Natural killer cell (primary cell): ENCODE results near the gene SLTM. TPM values are rescaled to one million over a fixed set of nuclear protein-coding genes. Genes with fewer than 3 reads are reported as not detected.
"Not testable (repeated sequence)": the region's sequence is repeated elsewhere in the genome, so short reads cannot be mapped to it uniquely, and the experiment has no call there.

Experiments
- ATAC-seq, 3 donors: fragments of 150-1000 bp in 2 of 3; fragments of 200-7000 bp in 1 of 3; cut with Tn5 transposase; 1 replicate in 1 of 3; 2 replicates in 2 of 3; pipeline ENCODE4 v1.10.0; 2021; ENCODE audit warnings: mild to moderate bottlenecking in 2 of 3, moderate library complexity in 2 of 3
- DNase-seq, 2 donors: peaks; one replicate each; pipeline versions ENCODE4 v3.0.0 to v3.0.0-alpha.2; 2013 to 2021; ENCODE audit warnings: mixed read lengths in 1 of 2
- H3K27ac ChIP-seq: one replicate; pipeline ENCODE4 v1.5.1; 2013; ENCODE audit warnings: mild to moderate bottlenecking, low read length
- H3K27me3 ChIP-seq: one replicate; pipeline ENCODE4 v1.6.1; 2013; ENCODE audit warnings: low read length; ENCODE audit not compliant: control insufficient read depth, insufficient read depth
- H3K36me3 ChIP-seq: one replicate; pipeline ENCODE4 v1.6.1; 2013; ENCODE audit warnings: low read length; ENCODE audit not compliant: control insufficient read depth, insufficient read depth
- H3K4me1 ChIP-seq: one replicate; pipeline ENCODE4 v1.6.1; 2013; ENCODE audit warnings: low read length; ENCODE audit not compliant: control insufficient read depth, insufficient read depth
- H3K4me3 ChIP-seq: one replicate; pipeline ENCODE4 v1.5.1; 2013; ENCODE audit warnings: low read length
- H3K9me3 ChIP-seq: one replicate; pipeline ENCODE4 v1.6.1; 2013; ENCODE audit warnings: low read length; ENCODE audit not compliant: control insufficient read depth, insufficient read depth
- H3K27ac Mint-ChIP-seq, 2 donors: one replicate each; pipeline ENCODE4 v1.8.0; 2022; ENCODE audit warnings: mild to moderate bottlenecking in 2 of 2, mixed read lengths in 2 of 2, moderate library complexity in 1 of 2
- H3K27me3 Mint-ChIP-seq, 2 donors: one replicate each; pipeline ENCODE4 v1.8.0; 2022; ENCODE audit warnings: low read depth in 2 of 2, mixed read lengths in 2 of 2
- H3K36me3 Mint-ChIP-seq: one replicate; pipeline ENCODE4 v1.8.0; 2022; ENCODE audit warnings: mixed read lengths
- H3K4me1 Mint-ChIP-seq, 2 donors: one replicate each; pipeline ENCODE4 v1.8.0; 2022; ENCODE audit warnings: mixed read lengths in 2 of 2
- H3K4me3 Mint-ChIP-seq: one replicate; pipeline ENCODE4 v1.8.0; 2022; ENCODE audit warnings: mild to moderate bottlenecking, moderate library complexity, mixed read lengths
- H3K9me3 Mint-ChIP-seq, 2 donors: one replicate each; pipeline ENCODE4 v1.8.0; 2022; ENCODE audit warnings: mixed read lengths in 2 of 2
- WGBS: methylation state at CpG from one replicate; pipeline ENCODE4 v1.1.7; 2013; ENCODE audit warnings: missing lambda C conversion rate; ENCODE audit not compliant: insufficient coverage; 5-methylcytosine and 5-hydroxymethylcytosine counted together
- intact Hi-C: fragments of 100-400 bp; cut with micrococcal nuclease; formaldehyde crosslinking; loops from one replicate; pipeline ENCODE4 v1.14.2; 2022
- total RNA-seq, 4 donors: library from RNA; stranded (reverse); fragments of 120-200 nt in 1 of 4; gene quantifications; one replicate each; pipeline versions ENCODE4 v1.2.3 to v1.2.4, GENCODE V29; 2013 to 2022
- TF ChIP-seq, protein P1 (sequence below): fragments of 200-600 bp; IDR thresholded peaks from one replicate; pipeline ENCODE4 v1.8.0; 2022; ENCODE audit warnings: antibody characterized with exemption

The SLTM gene
- total RNA-seq, 3 donors from 2014 or later (not counting 1 experiment from before 2014, with no cell fraction given), result 206 to 226 (median 223) TPM

DNA sequence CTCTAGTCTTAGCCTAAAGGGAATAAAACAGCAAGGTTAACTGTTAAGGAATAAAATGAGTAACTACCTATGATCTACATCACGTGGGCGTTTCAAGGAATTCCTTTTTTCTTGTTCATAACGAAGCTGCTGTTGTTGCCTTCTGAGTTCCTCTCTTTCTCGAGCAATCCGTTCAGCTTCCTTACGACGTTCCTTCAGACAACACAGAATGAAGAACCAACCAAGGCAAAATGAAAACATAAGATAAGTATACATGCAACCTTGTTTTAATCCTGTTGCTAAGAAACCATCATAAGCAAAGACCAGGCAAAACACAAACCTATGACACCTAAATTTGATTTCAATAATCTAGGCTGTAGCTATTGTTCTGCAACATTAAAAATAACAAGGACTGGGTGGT is 44.1 kb downstream of the SLTM start:
- ATAC-seq, result no peak
- H3K27me3 Mint-ChIP-seq, result no peaks in the 10 kb centered on the region
- TF ChIP-seq, protein P1, sequence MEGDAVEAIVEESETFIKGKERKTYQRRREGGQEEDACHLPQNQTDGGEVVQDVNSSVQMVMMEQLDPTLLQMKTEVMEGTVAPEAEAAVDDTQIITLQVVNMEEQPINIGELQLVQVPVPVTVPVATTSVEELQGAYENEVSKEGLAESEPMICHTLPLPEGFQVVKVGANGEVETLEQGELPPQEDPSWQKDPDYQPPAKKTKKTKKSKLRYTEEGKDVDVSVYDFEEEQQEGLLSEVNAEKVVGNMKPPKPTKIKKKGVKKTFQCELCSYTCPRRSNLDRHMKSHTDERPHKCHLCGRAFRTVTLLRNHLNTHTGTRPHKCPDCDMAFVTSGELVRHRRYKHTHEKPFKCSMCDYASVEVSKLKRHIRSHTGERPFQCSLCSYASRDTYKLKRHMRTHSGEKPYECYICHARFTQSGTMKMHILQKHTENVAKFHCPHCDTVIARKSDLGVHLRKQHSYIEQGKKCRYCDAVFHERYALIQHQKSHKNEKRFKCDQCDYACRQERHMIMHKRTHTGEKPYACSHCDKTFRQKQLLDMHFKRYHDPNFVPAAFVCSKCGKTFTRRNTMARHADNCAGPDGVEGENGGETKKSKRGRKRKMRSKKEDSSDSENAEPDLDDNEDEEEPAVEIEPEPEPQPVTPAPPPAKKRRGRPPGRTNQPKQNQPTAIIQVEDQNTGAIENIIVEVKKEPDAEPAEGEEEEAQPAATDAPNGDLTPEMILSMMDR, result no peak
- peaks cover 78% of the 10 kb centered on the region for H3K36me3 Mint-ChIP-seq
- Histone ChIP-seq H3K27me3 (no peaks in the 10 kb centered on the region), H3K4me1 (no peaks in the 10 kb centered on the region), H3K4me3 (no peak overlapping the region), H3K9me3 (no peaks in the 10 kb centered on the region), H3K36me3 (peaks cover 95% of the 10 kb centered on the region), H3K27ac (no peak overlapping the region)
- no peaks in the 10 kb centered on the region for H3K9me3 Mint-ChIP-seq
- intact Hi-C loops, result no loop called here
- H3K4me3 Mint-ChIP-seq, result no peak overlapping the region
- peak overlapping the region; percentile 32 to 56 for H3K27ac Mint-ChIP-seq
- WGBS, result 96% methylated on average over 7 of the region's 7 CpGs
- DNase-seq, result no peak
- peaks cover 0 to 5% of the 10 kb centered on the region in 2 donors for H3K4me1 Mint-ChIP-seq

GRCh38 chr15:58886921-58887320 is 46.6 kb downstream of the SLTM start:
- peaks cover 63% of the 10 kb centered on the region for H3K36me3 Mint-ChIP-seq

GRCh38 chr15:58883926-58884325 is 49.6 kb downstream of the SLTM start:
- DNase-seq, H3K4me3 Mint-ChIP-seq, H3K4me3 ChIP-seq, H3K27ac ChIP-seq, H3K9me3 ChIP-seq, H3K27me3 ChIP-seq, intact Hi-C loops, H3K4me1 Mint-ChIP-seq, H3K27ac Mint-ChIP-seq, H3K9me3 Mint-ChIP-seq, H3K27me3 Mint-ChIP-seq, H3K4me1 ChIP-seq, ATAC-seq: not testable (repeated sequence)
- H3K36me3 Mint-ChIP-seq, result peaks cover 68% of the 10 kb centered on the region
- WGBS, result 100% methylated on average over 1 of the region's 3 CpGs
- H3K36me3 ChIP-seq, result peaks cover 83% of the 10 kb centered on the region

More at GRCh38 chr15:58886921-58887320, 46.6 kb downstream of the SLTM start:
- Mint-ChIP-seq H3K27me3 (no peaks in the 10 kb centered on the region), H3K4me3 (no peak overlapping the region), H3K27ac (peak overlapping the region in 1 of 2 donors; percentile 32), H3K9me3 (no peaks in the 10 kb centered on the region), H3K4me1 (peaks cover 0 to 5% of the 10 kb centered on the region in 2 donors)
- Histone ChIP-seq H3K27ac (no peak overlapping the region), H3K36me3 (peaks cover 88% of the 10 kb centered on the region), H3K4me1 (no peaks in the 10 kb centered on the region), H3K27me3 (no peaks in the 10 kb centered on the region), H3K9me3 (no peaks in the 10 kb centered on the region), H3K4me3 (no peak overlapping the region)
- WGBS, result 99% methylated on average over 12 of the region's 12 CpGs
- TF ChIP-seq, protein P1, result no peak
- intact Hi-C loops, result no loop called here
- ATAC-seq, result no peak
- no peak for DNase-seq

GRCh38 chr15:58882243-58882642 is 51.2 kb downstream of the SLTM start:
- Mint-ChIP-seq H3K4me1 (peaks cover 0 to 7% of the 10 kb centered on the region in 2 donors), H3K27ac (peak overlapping the region in 1 of 2 donors; percentile 9), H3K9me3 (no peaks in the 10 kb centered on the region), H3K27me3 (no peaks in the 10 kb centered on the region), H3K36me3 (peaks cover 58% of the 10 kb centered on the region), H3K4me3 (no peak overlapping the region)
- no peak overlapping the region for H3K27ac ChIP-seq
- H3K36me3 ChIP-seq, result peaks cover 73% of the 10 kb centered on the region
- H3K9me3 ChIP-seq, result no peaks in the 10 kb centered on the region
- no peak overlapping the region for H3K4me3 ChIP-seq
- no peaks in the 10 kb centered on the region for H3K4me1 ChIP-seq
- ATAC-seq, result no peak
- intact Hi-C loops, result no loop called here
- TF ChIP-seq, protein P1, result no peak
- DNase-seq, result no peak
- WGBS, result 86% methylated on average over 3 of the region's 4 CpGs
- no peaks in the 10 kb centered on the region for H3K27me3 ChIP-seq
